Iris pigment epithelial cell (primary cell): ENCODE measurements around the gene CDC45.

ENCODE experiments used
- DNase-seq: peaks from one replicate; pipeline ENCODE4 v3.0.0-alpha.2; 2011; ENCODE audit warnings: low read depth

CDC45 gene

DNA sequence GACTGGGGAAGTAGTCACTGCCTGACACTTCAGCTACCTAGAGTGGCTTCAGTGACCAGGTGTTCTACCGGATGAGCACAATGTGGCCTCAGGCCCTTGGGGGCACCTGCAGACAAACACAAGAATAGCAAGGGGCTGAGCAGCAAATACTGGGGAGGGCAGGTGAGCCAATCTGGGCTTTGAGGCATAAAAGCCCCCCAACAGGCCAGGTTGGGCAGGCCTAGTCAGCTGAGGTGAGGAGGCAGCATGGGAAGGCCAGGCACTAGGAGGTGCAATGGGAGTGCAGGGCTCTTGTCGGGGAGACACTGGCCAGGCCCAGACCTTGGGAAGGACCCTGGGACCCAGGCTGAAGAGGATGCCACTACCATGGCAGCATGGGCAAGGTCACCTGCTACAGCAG is 9.7 kb upstream of the CDC45 start:
- no peak for DNase-seq

DNA sequence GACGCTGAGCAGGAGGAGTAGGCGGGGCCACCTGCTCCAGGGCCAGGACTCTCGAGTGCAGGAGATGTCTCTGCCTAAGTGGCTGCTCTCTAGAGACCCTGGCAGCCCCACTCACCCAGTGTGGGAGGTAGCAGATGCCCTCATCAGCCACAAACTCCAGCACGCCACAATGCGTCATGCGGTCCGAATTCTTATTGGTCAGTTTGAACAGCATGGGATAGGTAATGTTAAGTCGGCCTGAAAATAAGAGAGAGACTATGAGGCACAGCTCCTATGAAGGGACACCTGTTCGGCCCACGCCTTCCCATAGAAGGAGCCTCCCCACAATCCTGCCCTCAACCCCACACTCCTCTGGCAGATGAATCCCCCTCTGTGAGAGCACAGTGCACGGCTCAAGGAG is 8.1 kb upstream of the CDC45 start:
- DNase-seq, result no peak

DNA sequence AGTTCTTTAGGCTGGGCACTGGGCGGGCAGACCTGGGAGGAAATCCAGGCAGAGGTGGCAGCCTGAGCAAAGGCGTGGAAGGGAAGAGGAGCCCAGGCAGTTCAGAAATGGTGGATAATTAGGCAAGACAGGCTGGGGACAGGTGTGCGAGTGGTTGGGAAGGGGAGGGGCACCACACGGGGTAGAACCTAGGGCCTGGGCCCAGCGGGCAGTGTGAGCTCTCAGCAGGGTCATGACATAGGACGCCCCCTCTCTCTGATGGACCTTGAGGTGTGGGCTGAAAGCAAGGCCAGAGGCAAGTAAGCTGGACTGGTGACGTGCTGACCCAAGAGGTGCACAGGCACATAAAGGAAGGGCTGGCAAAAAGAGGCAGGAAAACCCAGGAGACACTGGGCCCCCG is 7.5 kb upstream of the CDC45 start:
- no peak for DNase-seq

DNA sequence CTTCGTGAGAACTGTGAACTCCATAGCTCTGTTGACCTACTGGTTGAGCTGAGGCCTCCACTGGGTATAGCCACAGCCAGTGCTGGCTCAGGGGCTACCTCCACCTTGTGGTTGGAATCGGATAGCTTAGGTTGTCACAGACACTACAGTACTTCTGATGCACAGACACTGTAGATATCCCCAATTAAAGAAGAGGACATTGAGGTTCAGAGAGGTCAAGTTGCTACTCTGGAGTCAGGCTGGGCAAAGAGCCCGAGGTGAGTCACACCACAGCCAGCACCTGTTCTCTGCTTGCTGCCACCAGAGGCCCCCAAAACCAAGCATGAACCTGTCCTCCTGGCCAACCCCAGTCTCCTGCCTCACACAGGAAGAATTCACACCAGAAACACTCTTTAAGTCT is 6.1 kb upstream of the CDC45 start:
- DNase-seq, result peak; percentile 28

DNA sequence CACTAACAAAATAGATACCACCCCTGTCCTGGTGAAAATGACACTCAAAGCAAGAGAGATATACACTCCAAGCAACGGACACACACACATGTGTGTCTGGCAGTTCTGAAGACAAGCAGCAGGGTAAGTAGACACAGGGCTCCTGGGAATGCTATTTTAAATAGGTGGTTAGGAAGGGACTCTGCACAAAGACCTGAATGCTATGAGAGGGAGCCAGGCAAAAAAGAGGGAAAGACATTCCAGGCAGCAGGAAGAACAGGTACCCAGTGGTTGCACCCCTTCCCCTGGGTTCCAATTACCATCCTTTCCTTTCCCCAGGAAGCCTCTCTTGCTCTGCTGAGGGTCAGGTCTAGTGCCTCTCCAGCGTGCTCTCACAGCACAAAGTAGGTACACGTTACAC is 3.7 kb upstream of the CDC45 start:
- DNase-seq, result no peak

DNA sequence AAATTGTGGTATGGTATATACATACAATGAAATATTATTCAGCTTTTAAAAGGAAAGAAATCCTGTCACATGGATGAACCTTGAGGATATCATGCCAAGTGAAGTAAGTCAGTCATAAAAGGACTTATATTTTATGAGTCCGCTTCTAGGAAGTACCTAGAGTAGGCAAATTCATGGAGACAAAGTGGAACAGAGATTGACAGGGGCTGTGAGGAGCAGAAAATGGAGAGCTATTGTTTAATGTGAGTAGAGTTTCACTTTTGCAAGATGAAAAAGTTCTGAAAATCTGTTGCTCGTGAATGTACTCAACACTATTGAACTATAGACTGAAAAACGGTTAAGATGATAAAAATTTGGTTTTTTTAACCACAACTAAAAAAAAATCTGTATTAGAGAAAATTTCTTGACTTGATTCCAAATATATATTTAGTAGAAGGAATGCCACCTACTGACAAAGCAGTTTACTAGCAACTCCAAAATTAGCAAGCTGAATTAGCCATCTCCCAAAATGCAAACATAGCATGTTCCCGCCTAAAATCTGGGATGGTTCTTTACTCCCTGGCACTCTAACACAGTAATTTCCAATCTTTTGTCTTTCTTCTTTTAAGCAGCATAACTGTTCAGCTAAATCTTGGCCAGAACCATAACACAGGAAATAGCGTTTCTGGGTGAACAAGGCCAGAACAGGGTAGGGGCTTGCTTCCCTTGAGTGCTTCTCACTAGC is 2.2 kb upstream of the CDC45 start:
- DNase-seq, result no peak

DNA sequence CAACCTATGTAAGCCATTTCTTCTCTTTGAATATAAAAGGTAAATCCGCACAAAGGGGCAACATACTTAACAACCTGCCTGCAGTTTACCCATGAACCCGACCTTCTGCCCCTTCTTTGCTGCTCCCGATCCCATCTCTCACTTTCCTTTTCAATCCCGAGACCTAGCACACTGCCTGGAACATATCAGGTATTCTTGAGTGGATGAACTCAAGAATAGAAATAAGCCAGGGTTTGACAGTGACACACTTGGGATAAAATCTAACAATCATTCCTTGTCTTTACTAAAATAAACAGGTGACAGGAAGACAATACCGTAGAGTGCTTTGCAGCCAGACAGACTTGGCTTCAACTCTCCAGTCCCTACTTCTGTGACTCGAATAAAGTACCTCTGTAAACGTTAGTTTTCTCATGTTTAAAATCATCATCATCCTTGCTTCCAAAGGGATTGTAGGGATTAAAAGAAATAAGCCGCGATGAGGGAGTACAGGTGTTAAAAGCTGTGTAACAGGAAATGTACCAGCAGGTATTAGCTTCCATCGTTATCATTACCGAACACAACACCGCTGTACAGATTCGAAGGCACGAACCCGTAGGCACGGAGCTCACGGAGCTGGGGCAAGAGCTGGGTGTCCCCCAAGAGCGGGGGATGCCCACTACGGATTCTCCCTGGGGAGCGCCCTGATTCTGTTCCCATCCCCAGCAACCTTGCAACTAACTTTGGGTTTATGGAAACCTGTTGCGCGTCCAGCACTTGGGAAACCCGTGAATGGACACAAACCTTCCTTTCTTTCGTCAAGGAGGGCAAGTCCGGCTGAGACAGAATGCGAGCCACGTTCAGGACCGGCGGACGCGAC is 1.4 kb upstream of the CDC45 start:
- peak; percentile 16 for DNase-seq

DNA sequence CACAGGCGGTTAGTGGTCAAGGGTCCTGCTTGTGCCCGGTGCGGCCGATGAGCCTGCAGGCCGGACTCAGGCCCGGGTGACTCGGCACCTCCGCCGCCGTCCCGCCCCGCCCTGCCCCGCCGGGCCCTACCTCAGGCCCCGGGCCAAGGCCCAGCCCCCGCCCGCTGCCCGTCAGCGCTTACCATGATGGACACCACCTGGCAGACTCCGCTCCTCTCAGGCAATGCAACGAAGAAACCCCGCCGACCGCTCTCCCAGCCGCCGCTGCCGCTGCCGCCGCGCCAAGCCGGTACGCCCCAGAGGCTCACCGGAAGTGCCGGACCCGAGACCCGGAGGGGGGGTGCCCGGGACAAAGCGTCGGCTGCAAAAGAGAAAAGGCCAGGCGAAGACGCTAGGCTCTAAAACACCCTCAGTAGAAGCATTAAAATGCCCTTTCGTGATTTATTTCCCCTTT is 792 bp upstream of the CDC45 start, which contains the start of gene UFD1:
UFD1 (minus strand) TSS at position 293 of the 454 bp plus-strand sequence; CDS start at position 185, 108 bp downstream.
- DNase-seq, result peak; percentile 83

DNA sequence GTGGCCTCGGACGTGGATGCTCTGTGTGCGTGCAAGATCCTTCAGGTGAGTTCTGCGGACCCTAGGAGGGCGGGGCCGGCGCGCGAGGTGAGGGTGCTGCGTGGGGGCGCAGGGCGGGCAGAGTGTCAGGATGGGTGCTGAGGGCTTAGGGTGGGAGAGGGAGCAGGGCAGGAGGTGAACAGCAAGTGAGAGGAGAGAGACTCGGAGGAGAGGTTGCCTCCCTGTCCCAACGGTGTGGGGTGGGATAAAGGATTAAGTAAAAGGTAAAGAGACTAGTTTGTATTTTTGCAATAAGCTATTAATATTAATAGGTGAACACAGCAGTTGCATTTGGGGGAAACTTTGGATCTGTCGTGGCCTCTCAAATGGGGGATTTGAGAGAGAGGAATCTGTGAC is 451 bp downstream of the CDC45 start:
- DNase-seq, result no peak

DNA sequence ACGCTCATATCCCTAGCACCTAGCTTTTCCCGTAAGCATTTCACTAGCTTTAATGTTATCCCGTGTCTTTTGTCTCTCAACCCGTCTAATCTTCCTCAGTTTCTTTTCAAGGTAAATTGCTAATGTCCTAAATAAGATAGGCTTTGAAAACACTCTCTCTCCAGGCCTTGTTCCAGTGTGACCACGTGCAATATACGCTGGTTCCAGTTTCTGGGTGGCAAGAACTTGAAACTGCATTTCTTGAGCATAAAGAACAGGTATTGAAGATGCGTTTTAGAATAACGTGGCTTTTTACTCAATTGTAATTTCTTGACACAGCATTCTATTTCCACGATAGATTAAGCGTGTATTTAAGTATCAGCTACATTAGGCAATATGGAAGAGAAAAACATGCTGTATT is 1.1 kb downstream of the CDC45 start:
- no peak for DNase-seq

DNA sequence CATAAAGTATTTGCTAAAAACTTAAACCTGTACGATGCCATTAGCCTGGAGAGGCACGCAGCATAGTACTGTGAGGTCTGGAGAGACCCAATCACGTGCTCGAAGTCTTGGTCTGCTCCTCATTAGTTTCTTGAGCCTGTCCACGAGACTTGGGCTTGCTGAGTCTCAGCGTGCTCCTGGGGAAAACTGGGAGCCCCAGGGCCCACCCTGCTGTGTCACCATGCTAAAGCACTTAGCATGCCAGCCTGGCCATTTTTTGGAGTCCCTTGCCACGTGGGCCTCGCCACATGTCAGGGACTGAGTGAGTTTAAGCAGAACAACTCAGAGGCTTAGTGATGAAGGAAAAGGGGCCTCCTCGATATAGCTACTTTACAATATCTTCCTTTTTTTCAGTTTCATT is 2.6 kb downstream of the CDC45 start:
- DNase-seq, result no peak

DNA sequence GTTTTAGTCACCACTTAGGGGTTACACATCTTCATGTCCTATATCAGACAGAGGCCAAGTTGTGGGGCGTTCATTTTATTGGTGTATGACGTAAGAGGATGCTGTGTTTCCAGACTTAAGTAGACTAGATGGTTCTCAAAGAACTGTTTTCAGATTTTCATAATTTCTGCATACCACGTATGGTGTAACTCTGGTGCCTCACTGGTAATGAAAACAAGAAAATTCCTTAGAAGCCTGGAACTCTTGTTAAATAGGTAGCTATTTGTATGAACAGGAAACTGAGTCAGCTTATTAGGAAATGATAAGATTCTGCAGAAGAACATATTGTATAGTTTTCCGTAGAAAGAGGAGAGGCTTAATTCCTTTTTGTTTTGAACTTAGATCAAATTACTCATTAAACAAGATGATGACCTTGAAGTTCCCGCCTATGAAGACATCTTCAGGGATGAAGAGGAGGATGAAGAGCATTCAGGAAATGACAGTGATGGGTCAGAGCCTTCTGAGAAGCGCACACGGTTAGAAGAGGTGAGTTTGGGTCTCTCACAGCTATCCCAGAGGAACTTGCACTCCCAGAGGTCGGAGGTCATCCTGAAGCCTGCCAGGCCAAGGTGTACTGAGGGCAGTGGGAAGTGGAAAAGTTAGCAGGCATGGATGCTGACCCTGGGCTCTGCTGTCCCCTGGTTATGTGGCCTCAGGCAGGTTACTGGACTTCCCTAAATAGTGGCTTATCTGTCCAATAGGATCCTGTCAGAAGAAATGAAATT is 3.9 kb downstream of the CDC45 start:
- DNase-seq, result peak; percentile 98

DNA sequence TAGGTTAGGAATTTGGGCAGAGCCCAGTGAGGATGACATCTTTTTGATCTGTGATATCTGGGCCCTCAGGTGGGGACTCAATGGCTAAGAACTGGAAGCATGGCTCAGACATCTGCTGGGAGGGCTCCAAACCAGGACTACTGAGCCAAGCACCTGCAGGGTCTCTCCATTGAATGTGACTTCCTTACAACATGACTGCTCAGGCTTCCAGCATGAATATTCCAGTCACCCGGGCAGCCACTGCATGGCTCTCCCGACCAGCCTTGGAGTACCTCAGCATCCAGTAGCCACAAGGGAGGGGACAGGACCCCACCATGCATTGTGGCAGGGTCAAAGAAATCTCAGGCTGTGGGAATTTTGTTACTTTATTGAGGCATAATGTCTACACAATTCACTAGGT is 8.6 kb downstream of the CDC45 start:
- DNase-seq, result no peak

DNA sequence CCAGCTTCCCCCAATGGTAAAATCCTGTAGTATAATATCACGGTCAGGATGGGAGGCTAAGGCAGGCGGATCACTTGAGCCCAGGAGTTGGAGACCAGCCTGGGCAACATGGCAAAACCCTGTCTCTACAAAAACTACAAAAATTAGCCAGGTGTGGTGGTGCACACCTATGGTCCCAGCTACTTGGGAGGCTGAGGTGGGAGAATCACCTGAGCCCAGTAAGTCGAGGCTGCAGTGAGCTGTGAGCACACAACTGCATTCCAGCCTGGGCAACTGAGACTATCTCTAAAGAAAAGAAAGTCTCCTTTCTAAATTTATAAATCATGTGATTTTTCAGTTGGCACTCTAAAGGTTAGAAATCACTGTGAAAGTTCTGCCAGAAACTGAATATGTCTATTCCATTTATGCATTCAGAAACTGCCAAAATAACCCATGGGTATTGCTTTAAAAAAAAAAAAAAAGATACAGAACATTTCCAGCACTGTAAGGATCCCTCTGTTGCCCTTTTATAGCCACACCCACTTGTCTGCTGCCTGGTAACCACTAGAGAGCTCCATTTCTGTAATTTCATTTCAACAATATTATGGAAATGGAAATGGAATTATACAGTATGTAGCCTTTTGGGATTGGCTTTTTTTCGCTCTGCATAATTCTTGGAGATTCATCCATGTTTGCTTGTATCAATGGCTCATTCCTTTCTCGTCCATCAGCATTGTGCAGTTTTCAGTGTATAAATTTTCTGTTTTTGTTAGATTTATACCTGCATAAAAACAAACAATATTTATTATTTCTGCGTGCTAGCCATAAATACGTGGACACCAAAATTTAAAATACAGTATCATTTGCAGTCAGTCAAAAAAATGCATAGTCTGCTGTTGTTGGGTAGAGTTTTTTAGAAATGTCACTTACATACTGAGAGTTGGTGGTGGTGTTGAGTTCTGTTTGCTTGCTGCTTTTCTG is 9.4 kb downstream of the CDC45 start:
- peak; percentile 45 for DNase-seq

DNA sequence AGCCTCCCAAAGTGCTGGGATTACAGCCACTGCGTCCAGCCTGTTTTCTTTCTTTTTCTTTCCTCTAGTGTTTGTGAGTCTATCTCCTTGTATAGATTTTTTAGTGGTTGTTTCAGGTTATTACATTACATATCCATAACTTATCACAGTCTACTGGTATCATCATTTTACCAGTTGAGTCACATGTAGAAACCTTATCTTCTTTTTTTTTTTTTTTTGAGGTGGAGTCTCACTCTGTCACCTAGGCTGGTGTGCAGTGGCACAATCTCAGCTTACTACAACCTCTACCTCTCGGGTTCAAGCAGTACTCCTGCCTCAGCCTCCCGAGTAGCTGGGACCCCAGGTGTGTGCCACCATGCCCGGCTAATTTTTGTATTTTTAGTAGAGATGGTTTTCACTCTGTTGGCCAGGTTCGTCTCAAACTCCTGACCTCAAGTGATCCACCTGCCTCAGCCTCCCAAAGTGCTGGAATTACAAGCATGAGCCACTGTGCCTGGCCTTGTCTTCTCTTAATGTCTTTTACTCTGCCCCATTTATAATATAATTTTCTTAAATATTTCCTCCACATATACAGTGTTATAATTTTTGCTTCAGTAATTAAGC is 11.0 kb downstream of the CDC45 start:
- no peak for DNase-seq

DNA sequence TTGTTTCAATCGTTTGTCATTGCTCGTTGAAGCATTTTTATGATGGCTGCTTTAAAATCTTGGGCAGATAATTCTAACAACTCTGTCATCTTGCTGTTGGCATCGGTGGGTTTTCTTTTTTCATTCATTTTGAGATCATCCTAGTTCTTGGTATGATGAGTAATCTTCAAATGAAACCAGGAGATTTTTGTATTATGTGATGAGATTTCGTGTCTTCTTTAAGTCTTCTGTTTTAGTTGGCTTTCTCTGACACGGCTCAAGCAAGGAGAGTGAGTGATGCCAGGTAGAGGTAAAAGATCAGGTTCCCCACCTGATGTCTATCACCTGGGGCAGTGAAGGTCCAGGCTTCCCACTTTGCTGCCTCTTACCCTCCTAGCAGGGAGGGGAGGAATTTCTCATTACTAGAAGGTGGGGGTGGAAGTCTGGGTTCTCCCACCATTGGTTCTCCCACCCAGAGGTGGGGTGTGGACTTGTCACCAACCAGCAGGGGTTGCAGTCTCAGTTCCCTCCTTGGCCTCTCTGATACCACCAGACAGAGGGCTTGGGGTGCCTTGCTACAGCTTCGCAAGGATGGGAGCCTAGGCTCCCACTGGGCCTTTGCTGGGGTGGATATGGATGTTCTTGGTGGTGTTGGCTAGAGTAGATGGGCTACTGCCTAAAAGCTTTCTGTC is 12.9 kb downstream of the CDC45 start:
- DNase-seq, result no peak

DNA sequence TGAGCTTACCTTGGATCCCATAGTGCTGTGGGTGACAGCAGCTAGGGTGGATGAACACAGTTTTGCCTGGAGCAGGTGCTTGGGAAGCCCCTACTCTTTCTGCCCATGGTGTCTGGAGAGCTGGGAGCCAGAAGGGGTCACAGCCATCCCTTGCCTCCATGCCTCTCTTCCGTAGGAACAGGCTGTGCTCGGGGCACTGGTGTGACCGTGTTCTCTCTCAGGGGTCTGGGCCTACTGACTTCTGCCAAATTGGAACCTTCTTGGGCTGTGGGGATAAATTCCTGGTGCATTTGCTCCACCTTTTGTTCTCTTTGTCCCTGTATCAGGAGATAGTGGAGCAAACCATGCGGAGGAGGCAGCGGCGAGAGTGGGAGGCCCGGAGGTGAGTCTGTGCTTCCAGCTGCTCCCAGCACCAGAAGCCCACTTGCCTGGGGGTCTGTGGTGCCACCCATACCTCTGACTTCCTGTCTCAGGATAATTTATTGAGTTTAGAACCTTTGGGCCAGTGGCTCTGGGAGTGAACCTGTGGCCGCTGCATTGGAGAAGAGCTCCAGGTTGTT is 14.4 kb downstream of the CDC45 start:
- DNase-seq, result no peak

DNA sequence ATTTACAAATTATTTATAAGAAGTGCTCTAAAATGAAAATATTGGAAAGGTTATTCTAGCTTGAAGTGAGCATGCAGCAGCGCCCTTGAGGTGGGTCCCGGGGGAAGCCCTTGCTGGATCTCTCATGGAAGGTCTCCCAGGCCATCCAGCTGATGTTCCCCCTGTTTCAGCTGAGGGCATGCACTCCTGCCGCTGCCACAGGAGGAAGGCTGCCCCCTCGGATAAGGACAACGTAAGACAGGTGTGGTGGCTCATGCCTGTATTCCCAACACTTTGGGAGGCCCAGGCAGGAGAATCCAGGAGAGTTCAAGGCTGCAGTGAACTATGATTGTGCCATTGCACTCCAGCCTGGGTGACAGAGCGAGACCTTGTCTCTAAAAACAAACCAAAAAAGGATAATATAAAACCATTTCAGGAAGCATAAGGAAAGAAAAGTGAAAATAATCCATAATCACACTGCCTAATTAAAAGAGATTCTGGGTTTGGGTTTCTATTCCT is 15.0 kb downstream of the CDC45 start:
- DNase-seq, result no peak

DNA sequence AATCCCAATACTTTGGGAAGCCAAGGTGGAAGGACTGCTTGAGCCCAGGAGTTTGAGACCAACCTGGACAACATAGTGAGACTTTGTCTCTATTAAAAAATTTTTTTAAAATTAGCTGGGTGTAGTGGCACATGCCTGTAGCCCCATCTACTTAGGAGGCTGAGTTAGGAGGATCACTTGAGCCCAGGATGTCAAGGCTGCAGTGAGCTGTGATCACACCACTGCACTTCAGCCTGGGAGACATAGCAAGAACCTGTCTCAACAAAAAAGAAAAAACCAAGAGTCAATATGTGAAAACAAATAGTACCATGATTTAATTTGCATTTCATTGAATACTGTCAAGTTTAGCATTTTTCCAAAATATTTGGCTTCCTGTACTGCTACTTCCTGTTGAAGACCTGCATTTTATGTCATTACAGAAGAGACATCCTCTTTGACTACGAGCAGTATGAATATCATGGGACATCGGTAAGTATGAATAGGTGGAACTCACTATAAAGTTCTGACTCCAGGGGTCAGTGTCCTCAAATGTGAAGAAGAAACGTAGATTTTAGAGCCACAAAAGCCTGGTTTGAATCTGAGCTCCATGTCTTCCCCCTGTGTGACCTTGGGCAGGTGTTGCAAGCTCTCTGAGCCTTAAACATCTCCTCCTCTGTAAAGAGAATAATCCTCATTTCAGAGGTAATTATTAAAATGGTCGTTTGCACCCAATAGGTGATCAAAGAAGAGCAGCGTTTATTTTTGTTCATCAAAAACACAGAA is 16.0 kb downstream of the CDC45 start:
- DNase-seq, result peak; percentile 50
